ENCODE data around the gene STX3.
"Not testable (repeated sequence)": the region's sequence is repeated elsewhere in the genome, so short reads cannot be mapped to it uniquely, and the experiment has no call there.

The STX3 gene

DNA sequence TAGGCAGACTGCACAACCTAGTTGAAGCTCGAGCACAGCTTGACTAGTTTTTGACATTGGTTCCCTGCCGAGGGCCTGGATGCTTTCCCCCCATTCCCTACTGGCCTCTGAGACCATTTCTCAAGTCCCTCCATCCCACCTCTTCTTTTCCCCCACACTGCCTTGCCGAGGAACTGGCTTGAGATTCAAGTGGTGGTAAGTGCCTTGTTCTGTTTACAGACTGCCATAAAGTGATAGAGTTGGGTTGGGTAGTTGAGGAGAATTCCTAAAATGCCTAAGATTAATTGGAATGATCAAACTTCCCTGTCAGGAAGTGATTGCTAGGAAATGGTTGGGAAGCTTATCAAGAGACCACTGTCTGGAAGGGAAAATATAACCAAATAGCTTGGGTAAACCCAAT is 39.2 kb downstream of the STX3 start:
- no peak for DNase-seq

DNA sequence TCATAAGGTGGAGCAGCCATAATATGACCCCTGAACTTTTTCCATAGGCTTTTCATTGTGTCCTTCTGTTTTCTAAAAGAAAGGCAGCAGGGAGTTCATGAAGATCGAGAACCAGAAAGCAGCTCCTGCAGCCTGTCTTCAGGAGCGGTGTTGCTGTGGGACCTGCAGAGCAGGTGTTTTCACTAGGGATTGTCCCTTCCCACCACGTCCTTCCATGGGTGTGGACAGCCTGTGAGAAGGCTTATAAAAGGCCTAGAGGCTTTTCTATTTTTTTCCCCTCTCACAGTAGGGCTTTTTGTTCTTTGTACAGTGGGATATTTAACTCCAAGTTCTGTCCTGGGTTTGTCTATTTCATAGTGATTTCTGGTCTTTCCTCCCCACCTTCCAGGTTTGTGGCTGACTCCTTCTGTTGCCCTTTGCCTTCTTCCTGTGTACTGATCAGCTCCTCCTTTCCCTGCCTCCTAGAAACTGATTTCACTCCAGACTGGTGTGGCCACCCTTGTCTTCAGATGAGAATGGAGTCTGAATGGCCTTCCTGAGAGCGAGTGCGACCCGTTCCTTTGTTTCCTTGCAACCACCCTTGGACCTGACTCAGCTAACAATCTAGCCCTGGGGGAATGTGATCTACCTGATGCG is 45.3 kb downstream of the STX3 start:
- no peak for DNase-seq

DNA sequence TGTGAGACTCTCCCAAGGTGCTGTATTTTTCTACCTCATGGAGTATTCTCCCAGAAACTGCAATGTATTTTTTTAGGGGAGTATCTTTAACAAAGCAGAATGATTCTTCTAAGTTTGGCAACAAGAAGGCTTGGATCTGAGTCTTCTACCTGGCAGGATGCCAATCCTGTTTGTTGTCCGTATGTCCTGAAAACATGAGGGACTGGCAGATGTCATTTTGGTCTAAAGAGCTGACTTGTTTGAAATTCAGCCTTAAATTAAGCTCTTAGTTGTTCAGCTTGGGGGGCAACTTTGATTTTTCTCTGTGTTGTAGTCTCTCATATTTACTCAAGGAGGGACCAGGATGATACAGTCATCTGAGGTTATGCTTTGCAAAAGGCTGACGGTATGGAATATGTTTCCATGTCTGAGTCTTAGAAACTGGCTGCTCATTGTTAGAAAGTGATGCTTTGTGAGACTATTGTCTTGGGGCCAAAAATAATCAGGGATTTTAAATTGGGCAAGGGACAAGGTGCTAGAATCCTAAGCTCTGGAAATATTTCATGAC is 46.1 kb downstream of the STX3 start:
- no peak for DNase-seq

DNA sequence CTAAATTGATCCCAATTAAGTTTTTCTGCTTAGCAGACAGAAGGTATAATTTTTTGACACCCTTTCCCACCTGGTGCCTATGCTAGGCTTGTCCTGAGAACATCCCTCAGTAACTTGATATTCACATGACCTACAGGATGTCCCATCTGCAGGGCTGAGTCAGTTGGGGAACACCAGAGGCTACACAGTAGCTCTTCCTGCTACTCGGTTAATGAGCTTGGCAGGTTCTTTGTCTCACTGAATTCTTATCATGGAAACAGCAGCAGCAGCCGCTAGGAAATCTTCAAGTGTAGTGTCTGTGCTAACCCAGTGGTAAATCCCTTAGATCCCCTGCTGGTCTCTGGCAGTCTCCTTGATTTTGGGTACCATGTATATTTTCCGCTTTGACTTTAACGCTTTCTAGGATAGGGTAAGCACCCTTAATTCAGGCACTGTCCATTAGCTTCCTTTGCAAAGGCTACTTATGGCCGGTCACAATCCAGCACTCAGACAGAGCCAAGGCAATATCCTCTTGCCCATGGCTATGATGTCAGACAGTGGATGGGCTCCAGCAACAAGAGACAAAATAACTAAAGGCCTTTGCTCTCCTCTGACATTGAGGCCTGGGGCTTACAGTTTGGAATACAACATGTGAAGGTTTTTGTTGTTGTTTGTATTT is 46.9 kb downstream of the STX3 start:
- DNase-seq = no peak

DNA sequence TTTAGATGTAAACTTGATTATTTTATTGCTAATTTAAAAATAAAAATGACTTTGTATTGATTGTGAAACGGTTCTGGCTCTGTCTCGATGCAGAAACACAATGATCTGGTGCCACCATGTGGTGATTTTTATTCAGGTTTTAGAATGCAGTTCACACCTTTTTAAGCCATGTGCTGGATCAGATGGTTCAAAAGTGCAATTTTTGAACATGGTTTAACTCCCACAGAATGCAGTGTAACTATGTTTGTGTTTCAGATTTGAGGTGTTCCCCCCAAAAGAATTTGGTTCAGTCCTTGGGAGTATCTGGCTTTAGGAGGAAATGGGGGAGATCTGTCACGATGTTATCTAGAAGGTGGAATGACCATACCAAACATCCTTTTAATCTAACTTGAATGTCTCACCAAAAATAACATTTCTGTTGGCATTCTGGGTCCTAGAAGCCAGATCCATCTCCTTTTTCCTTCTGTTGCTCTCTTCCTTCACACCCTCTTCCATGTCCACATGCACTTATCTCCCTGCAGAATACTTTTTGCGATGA is 47.5 kb downstream of the STX3 start:
- DNase-seq = peak; percentile 14 to 21

DNA sequence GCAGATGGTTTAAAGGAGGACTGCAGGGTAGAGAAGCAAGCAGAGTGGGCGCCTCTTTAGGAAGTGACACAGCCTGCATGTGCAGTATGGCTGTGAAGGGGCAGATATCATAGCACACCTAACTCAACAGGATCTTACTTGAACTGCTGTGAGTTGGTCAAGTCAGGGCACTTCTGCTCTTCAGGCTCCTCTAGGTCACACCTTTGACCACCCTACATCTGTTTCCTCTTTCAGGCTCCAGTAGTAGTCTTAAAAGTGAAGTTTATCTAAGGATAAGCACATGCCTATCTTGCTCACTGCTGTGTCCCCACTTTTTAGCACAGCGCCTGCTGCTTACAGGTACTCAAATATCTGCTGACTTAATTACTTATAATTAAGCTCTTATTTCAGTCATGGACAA is 48.9 kb downstream of the STX3 start:
- no peak for DNase-seq

DNA sequence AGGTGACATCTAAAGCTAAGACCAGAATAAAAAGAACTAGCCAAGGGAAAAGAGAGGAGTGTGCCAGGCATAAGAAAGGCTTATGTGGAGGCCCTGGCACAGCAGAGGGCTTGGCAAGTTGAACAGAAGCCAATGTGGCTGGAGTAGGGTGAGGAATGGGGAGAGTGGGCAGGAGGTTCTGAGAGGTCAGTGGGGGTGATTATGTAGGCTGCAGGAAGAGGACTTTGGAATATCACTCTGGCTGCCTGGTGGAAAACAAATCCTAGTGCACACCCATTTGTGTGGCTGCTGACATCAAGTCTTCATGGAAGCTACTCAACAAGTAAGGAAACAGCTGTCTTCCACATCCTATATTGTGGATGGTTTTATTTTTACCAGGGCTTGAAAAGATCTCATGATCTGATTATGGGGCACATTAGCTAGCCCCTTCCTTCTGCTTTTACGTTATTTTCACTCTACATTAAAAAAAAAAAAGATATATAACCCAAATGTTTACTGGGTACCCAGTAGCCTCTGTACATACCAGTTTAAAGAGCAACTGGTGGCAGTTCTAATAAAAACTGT is 52.0 kb downstream of the STX3 start:
- DNase-seq = no peak

DNA sequence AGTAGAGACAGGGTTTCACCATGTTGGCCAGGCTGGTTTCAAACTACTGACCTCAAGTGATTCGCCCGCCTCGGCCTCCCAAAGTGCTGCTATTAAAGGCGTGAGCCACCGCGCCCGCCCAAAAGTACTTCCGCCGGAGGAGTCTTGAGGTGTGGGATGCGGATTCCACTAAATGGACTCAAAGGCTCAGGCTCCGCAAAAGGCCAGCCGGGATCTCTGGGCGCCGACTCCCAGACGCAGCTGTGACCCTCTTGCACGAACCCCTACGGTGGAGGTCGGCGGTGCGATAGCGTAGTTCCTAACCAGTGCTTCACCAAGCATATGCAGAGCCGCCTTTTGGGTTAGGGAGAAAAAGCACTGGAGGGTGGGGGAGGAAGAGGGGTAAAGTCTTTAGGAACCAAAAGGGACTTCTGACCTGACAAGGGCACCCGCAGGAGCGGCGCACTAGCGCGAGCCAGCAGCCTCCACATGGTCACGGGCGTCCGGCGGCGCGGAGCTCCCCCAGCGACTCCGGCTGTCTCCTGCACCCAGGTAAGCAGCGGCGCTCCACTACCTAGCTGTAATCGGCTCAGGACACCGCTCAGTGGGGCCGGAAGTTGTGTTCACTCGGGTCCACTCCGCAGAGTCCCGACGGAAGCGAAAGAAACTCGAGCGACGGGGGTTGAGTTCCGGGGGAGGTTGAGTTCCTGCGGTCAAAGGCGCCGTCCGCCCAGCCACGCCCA is 55.2 kb downstream of the STX3 start, which contains the start of gene MRPL16:
Gene MRPL16, minus strand, starts transcription at position 590 of the 722 bp plus-strand sequence. Its CDS starts 120 bp downstream, at position 470.
- peak; percentile 86 to 87 for DNase-seq

DNA sequence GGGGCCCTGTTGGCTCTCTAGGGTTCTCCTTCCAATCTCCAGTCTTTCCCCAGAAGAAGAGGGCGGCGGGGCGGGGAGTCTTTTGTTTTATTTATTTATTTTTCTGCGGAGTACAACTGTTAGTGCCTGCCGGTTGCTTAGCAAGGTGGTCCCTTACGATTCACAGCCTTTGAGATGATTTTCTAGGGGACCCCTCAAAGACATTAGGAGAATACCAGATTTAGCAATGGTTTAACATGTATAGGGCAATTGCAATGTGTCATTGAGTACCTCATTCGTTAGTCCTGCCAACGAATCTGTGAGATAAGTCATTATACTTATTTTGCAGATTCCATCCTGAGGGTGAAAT is 55.7 kb downstream of the STX3 start:
- no peak for DNase-seq

DNA sequence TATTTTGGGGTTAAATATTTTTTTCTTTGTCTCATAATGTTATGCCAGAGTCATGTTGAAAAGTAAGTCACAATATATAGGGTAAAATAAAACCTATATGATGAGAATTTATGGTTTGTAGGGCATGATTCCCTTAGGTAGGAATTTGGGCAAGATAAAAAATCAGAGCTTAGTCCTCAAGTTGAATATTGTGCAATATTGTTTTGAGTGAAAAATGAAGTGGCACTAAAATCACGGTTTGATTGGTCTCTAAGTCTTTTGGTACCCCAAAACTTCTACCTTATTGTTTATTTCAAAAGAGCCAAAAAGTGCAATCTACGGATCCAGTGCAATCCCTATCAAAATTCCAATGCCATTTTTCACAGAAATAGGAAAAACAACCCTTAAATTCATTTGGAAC is 57.0 kb downstream of the STX3 start:
- no peak for DNase-seq

DNA sequence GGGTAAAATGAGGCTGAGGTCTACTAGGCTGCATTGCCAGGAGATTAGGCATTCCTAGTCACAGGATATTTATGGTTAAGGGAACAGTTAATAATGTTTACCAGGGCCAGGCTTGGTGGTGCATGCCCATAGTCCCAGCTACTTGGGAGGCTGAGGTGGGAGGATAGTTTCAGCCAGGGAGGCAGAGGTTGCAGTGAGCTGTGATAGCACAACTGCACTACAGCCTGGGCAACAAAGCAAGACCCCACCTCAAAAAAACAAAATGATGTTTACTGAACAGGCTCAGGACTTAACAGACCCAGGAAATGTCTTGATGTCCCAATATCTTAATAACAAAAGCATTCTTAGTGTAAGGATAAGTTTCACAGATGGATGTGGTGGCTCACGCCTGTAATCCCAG is 58.2 kb downstream of the STX3 start:
- DNase-seq = no peak

DNA sequence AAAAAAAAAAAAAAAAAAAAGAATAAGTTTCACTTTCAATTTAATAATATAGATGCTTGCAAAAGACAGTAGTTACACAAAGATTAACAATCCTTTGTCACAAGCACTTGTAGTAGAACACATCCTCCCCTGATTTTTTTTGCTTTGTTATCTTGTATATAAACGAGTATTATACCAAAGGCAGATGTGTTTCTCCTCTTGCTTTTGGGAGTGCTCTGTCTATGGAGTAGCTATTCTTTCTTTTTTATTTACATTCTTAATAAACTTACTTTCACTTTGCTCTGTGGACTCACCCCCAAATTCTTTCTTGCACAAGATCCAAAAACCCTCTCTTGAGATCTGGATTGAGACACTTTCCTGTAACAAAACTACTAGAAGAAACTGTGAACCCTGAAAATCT is 58.8 kb downstream of the STX3 start:
- DNase-seq = no peak

DNA sequence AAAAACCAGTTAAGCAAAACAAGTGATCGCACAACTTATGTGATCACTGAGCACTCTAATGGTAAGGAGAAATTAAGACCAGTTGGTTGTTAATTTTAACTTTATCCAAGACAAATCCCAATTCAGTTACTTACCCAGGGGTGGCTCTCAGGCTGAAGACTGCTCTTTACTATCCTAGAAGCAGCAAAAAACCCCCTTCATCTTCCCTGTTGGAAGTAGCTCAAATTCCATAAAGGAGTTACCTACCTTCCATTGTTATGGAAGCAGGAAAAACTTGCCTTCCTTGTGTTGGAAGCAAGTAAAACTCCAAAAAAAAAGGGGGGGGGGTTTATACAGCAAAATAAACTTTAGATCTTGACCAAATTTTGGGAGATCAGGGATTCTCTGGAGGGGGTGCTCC is 60.6 kb downstream of the STX3 start:
- DNase-seq = no peak

DNA sequence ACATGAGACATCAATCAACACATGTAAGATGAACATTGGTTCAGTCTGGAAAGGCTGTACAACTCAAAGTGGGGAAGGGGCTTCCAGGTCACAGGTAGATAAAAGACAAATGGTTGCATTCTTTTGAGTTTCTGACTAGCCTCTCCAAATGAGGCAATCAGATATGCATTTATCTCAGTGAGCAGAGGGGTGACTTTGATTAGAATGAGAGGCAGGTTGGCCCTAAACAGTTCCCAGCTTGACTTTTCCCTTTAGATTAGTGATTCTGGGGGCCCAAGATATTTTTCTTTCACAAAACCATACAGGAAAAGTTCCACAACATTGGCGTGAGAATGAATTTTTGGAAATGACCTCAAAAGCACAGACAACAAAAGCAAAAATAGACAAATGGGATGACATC is 61.3 kb downstream of the STX3 start:
- DNase-seq = not testable (repeated sequence)

DNA sequence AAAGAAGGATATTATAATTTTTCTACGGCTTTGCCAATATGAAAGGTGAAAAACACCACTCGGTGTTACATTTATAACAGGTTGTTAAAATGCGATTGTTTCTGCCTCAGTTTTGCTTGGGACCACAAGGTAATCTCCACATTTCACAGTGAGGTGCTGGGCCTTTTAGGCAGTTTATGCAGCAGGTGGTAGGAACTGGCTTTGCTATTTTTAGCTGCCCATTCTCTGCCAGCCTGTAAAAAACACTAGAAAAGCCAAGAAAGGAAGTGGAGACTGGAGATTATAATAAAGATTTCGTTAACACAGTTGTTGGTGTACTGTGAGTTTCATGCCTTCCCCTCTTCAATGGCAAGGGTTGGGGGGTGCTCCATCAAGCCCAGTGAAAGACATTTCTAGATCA is 63.4 kb downstream of the STX3 start:
- no peak for DNase-seq

DNA sequence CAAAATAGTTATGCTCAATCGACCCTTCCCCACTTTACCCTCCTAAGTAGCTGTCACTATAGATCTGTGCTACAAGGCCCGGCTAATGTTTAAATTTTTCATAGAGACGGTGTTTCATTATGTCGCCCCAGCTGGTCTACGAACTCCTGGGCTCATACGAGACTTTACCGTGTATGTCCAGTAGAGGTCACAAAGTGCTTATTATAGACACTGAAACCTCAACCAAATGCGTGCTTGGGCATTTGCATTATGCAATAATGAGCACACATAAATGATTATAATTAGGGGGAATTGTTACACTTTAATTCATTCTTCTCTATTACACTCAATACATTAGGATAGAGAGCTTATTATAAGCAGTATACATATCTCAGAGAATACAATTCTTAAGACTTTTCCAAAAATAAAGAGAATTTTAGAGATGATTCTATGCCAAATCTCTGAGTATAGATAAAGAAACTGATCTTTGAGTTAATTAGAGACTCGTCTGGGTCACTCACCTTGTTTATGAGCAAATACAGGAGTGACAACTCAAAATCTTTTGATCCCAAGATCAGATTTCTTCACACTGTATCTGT is 67.9 kb downstream of the STX3 start:
- DNase-seq = peak; percentile 23 to 57

DNA sequence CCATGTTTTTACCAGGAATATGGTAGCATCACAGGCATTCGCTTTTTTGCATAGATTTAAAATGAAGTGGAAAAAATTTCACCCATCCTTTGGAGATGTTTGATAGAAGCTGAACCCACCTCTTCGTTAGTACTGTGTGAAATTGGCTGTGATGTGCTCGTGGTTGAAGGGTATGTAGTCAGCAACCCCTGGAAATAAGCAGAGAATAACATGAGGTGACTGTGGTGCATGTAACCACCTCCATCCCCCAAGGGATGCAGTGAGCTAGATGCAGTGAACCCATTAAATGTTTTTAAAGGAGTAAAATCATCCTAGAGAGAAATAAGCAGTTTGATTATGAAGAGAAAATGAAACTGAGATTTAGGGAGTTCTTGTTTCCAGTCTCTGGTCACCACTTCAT is 74.2 kb downstream of the STX3 start:
- DNase-seq = no peak

DNA sequence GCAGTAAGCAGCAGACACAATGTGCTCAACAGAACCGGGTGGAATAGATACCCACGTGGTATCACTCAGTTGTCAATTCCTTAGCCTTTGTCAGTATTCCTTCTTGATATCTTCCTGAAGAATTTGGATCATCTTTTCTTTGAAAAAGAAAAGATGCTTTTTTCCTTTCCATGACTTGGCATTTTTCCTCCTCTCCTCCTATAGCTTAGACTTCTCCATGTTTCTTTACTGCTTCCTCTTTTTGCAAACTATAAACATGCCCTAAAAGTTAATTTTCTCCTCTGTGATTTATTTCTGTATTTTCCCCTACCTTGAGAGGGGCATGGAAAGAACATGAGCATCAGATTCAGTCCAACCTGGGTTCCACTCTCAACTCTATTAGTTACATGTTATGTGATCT is 78.4 kb downstream of the STX3 start:
- DNase-seq = no peak

DNA sequence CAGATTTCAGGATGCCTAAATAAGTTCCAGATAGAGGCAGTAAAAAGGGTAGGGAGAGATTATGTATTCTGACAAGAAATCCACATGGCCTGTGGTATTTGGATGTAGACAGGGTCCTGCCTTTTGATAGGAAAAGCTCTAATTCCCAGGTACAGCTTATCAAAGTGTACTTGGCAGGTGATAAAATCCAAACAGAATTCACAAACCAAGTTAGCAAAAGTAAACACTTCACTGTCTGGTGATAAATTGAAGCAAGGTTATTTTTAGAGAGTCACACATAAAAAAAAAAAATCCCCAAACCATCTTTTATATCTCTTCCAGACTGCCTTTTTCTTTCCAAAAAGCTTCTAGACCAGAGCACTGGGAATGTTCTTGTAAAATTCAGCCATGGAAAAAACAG is 84.4 kb downstream of the STX3 start:
- DNase-seq = no peak

DNA sequence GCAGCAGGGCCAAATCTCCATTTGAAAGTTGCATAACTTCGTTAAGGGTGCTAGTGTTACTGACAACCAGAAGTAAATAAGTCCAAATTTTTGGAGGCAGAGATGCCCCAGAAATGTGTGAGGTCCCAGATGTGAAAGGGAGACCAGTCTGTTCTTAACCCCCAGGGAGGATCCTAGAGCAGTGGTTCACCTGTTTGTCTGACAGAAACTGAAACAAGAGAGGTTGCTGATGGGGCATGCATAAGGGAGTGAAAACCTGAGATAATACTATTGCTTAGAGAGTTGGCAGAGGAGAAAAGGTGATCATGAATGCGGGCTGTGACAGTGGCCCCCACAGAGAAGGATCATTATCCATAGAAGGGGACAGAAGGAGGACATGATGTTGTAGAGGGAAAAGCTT is 86.3 kb downstream of the STX3 start:
- DNase-seq = no peak

DNA sequence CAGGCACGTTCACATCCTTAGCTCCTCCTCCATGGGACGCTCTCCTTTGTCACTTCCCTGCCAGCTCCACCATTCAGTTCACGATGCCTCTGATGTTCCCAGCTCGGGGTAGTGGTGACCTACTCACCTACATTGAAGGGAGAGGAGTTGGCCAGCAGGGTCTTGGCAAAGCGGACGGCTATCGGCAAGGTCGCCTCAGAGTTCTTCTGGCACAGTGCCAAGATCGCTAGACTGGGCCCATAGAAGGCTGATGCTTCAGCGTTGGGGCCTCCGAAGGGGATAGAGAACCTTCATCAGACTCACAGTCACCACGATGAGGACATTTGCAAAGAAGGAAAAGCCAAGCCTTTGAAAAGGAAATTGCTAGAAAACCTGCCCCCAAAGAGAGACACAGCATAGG is 87.1 kb downstream of the STX3 start:
- no peak for DNase-seq

DNA sequence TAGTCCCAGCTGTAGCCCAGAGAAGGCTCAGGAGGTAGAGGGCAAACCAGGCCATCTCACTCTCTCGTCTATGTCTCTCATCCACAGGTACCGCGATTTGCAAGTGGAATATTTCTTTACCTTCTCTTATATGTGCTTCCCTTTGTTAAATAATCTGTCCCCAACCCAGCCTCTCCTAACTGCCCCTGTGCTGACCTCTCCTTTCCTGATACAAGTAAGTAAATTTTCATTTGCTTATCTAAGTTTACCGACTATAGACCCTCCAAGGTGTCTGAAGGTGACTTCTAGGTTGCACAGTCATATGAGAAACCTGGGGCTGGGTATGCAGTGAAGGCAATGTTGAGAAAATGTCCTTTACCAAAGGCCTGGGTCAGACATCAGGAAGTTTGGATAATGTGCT is 90.2 kb downstream of the STX3 start, which contains the start of gene CBLIF:
Gene CBLIF, minus strand, starts transcription at position 101 of the 400 bp plus-strand sequence. Its CDS starts 46 bp downstream, at position 55.
- no peak for DNase-seq

DNA sequence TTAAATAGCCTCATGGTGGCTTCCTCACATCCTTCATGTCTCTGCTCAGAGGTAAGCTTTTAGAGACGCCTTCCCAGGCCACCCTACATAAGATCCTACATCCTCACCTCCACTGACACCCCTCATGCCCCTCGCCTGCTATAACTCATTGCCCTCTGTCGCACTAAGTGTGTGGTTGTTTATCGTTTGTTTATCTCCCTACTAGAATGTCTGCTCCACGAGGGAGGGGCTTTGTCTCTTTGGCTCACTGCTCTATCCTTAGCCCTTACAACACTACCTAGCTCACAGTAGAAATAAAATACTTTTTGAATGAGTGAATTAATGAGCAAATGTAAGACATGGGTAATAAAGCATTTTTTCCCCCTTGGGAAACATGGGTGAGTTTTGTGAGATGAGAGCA is 91.4 kb downstream of the STX3 start:
- no peak for DNase-seq
